HG03103 (cell line): ENCODE results near the gene CA10.

Source experiments
- ATAC-seq: cut with Tn5 transposase; IDR thresholded peaks from one replicate; pipeline ENCODE4 v1.9.1; 2021; ENCODE audit warnings: low read depth; ENCODE audit not compliant: unreplicated experiment

CA10 gene

DNA sequence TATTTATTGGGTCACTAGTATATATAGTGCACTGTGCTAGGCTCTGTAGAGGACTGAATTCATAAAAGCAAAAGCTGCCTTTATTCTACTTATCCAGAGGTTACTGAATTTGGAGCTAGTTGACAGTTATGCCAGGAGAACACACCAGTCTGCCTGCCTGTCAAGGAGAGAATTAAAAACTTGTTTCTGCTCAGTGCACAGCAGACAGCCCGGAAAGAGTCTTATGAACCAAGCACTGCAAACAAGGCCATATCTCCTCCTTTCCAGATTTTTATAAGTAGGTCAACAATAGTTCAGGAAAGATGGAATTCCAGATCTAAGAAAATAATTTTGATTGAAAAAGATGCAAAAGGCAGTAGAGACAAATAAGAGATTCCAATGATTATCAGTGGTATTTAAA is 267.8 kb downstream of the CA10 start:
- no peak for ATAC-seq

DNA sequence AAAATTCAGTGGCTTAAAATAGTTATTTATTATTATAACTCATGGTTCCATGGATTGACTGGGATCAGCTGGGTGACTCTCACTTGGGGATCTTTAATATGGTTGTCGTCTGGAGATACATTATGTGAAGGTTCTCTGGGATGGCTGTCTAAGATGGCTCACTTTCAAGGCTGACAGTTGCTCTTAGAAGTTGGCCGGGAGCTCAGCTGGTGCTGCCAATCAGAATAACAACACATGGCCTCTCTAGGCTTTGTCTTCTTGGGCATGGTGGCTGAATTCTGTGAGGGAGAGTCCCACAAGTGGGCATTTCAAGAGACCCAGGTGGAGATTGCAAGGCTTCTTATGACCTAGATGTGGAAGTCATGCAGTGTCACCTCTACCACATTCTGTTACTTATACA is 269.7 kb downstream of the CA10 start:
- no peak for ATAC-seq

DNA sequence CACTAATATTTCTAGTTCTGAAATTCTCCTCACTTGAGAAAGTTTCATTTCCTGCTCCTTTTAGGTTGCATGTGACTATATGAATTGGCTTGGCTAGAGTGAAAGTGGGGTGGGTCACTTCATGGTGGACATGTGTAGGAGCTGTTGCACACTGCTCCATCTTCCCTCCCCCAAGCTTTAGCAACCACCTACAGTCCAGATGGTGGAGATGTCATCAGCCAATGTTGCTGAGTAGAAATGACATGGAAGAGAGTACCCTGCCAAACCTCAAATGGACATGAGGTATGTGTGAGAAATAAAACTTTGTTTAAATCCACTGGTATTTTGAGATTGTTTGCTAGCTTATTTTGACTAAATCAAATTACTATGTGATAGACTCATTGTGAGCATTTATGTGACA is 281.5 kb downstream of the CA10 start:
- ATAC-seq = no peak

DNA sequence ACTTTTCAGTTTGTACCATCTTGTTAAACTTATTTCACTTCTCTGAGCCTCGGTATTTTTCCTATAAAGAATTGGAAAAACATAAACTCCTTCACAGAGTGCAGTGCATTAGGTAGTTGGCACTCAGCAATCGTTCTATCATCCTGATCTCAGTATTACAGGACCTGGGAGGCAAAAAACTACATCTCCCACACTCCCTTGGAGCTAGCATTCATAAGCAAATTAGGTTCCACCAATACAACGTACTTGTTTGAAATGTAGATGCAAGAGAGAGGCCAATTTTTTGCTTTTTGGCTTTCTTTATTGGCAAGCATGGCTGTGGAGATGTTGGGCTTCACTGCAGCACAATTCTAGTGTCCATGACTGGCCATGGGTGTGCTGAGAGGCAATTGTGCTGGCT is 285.2 kb downstream of the CA10 start:
- no peak for ATAC-seq

DNA sequence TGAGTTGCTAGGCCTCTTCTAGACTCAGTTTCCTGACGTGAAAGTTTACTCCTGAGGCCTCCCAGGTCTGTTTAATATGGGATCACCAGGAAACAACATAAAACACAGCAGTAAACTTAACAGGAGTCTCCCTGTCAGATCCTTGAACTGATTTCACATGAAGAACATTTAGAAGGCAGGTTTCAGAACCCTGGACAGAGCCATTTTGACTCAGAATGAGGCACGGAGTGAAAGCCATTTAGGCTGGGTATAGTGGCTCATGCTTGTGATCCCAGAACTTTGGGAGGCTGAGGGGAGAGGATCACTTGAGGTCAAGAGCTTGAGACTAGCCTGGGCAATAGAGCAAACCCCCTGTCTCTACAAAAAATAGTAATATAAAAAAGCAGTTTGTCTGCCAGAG is 289.1 kb downstream of the CA10 start:
- no peak for ATAC-seq

DNA sequence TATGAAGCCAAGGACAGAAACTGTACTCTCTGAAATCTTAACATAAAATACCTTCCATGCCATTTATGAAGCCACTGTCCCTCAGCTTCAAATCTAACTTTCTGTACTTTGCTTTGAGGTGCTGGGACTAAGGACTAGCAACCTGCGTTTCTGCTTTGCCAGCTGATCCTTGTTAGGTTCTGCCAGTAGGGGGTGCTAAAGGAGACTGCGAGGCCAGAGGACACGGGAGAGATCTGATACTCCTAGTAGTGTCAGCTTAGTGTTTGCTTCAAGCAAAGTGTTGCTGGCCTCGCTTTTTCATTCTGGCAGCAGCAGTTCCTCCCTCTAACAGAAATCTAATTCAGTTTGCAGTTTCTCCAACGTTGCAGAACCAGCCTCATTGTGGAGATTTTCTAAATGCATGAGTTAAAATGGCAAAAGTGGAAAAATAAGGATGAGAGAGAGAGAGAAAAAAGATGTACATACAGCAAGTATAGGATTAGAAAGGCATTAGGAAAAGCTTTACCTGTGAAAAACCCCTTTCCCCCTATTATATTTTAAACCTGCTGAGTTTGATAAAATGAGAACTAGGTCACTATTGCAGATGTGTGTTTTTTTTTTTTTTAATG is 297.5 kb downstream of the CA10 start:
- ATAC-seq = no peak

DNA sequence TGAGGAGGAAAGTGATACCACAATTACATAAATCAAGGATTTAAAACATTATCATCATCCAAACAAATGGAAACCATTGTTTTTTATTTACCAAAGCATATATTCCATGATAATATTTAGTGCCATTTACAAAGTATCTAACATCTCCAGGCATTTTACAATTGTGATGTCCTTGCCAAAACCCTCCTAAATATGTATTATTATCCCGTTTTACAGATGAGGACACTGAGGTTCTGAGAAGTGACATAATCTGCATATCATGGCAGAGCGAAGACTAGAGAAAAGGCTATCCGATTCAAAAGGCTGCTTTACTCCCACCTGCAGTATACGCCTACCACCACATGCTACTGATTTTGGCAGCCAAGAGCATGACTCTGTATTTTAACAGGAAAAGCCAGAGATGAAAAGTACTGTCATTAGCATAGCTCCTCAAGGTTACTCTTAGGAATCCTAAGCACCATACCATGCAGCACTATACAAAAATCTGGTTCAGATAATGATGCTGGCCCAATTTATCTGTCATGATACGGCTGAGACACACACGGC is 301.4 kb downstream of the CA10 start:
- no peak for ATAC-seq

DNA sequence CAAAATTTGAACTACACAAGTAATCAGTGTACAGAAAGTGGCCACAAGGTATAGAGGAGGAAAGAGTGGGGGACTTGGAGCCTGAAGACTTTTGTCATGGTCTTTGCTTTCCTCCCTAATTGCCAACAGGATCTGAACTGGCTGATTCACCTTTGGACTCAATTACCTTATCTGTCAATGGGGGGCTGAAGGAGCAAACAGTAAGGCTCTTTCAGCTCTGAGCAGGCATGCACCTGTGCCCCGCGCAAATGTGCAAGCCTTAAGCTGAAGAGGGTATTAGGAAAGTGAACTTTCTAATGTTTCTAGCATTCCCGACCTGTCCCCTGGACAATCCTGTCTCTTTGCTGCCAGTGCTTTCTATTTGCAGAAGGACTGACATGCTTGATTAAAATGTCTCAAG is 302.7 kb downstream of the CA10 start:
- ATAC-seq = no peak

DNA sequence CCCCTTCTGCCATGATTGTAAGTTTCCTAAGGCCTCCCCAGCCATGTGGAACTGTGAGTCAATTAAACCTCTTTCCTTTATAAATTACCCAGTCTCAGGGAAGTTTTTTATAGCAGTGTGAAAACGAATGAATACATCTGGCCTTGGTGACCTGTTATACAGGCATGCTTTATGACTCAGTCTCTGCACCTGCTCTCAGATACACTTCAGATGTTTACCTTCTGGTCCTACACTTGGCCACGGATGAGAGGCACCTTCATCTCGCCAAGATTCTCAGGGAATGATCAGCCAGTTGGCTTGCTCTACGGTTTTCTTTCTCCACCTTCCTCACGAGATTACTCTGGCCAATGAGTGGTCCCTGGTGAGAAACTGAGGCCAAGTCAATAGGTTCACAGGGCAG is 304.7 kb downstream of the CA10 start:
- no peak for ATAC-seq

DNA sequence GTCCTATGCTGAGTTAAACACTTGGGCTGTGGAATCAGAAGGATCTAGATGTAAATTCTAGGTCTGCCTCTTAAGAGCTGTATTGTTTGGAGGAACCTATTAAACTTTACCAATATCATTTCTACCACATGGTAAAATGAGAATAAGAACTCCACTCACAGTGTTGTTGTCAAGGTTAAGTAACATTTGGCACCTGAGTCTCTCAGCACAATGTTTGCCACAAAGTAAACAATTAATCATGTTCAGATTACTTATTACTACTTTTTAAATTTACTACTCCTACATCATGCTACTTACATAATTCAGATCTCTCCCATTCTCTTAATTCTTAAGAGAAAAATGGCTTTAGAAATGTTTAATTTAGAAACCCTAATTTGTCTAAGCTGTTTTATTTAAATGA is 305.9 kb downstream of the CA10 start:
- no peak for ATAC-seq

DNA sequence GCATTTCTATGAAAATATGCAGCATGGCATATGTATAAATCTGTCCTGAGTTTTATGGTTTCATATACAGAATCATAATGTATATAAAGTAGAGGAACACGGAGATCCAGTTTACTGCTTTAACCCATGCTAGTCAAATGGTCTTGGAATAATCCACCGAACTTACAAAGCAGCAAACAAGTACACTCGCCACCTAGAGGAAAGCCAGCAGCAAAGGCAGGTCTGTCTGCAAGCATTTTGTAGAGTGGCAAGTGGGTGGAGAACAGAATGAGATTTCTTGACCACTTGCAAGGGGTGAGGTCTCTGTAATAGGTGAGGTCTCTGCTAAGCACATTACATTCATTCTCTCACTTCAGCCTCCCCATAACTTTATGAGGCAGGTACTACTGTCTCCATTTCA is 308.3 kb downstream of the CA10 start:
- no peak for ATAC-seq

DNA sequence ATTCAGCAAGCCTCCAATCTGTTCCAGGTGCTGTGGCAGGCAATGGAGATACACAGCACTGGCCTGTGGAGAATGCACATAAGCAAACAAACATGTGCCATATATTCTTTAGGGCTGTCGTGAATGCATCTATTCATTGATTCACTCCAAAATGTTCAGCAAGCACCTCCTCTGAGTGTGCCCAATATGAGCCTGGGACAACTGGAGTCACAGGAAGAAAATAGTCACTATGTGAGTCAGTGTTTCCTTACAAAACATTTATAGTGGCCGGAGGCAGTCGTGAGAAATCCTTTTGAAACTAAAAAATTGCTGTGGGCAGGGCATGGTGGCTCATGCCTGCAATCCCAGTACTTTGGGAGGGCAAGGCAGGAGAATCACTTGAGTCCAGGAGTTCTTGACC is 310.1 kb downstream of the CA10 start:
- ATAC-seq = no peak

DNA sequence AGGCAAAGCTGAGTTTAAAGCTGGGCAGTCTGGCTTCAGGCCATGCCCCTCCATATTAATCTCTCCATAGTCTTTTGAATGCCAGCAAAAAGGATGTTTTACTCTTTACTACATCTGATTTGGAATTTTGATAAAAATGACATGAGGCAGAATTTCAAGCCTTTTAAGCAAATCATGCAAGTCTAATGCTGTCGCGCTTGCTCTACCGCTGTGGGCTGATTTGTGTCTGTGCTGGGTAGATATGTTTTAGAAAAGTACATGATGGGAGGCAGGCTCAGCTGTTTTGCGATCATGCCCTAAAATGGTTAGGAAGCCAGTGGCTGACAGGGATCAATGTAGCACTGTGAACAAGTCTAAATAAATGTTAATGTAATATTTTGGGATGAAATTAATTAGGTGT is 311.9 kb downstream of the CA10 start:
- no peak for ATAC-seq

DNA sequence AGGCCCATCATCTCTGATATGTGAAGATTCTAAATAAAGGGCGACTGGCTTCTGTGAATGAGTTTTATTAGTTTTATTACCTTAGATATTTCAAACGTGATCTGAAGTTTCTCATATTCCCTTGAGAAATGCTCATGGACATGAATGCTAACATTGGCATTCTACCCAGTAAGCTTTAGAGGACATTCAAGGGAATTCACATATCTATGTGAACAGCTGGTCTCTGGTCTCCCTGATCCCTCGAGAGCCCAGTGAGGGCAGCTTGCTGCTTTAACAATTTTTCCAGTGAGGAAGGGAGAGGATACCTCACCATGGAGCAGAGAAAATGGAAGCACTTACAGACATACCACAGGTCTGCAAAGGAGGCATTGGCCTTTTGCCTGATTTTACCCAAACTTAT is 312.7 kb downstream of the CA10 start:
- ATAC-seq = no peak

DNA sequence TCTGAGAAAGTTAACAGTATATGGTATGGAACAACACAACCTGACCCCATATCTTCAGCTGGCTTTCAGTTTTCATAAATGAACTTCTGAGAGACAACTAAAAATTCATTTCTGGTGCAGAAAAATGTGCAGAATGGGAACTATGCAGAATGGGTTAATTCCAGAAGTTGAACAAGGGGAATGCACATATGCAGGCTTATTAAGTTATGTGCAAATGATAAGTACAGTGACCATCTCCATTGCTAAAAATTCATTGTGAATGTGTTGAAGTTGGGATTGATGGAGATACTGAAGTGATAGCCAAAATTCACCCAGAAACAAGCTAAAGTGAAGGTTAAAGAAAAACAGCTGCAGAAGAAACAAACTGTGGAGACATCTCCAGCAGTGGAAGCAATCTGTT is 315.8 kb downstream of the CA10 start:
- ATAC-seq = no peak

DNA sequence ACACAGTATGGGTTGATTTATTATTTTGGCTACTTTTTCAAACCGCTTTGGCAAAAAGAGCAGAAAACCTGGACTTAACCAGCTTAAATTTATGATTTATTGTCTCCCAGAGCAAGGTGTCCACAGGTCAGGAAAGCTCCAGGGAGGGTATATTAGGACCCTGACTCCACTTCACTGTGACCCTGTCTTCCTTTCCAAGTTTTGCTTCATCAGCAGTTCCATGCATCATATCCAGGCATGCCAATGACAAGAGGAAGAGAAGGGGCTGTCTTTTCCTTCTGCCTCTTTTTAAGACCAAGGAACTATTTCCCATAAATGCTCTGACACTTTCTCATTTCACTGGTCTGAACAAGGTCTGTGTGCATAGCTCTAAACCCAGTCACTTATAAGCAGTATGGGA is 316.8 kb downstream of the CA10 start:
- ATAC-seq = no peak

DNA sequence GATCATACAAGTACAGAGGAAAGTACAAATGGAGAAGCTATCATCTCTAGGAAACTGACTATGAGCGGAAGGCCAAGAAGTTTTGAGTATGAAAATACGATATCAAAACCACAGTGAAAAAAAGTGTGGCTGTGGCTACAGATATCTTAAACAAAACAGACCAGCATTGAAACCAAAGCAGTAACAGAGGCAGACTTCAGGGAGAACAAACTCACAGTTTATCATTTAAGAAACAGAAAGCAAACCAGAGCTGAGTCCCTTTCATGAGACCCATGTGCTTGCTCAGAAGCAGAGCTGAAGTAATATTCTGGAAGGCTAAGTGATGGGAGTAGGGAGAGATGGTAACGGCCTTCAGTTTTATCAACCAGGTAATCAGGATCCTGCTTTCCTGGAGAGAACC is 317.8 kb downstream of the CA10 start:
- ATAC-seq = no peak

DNA sequence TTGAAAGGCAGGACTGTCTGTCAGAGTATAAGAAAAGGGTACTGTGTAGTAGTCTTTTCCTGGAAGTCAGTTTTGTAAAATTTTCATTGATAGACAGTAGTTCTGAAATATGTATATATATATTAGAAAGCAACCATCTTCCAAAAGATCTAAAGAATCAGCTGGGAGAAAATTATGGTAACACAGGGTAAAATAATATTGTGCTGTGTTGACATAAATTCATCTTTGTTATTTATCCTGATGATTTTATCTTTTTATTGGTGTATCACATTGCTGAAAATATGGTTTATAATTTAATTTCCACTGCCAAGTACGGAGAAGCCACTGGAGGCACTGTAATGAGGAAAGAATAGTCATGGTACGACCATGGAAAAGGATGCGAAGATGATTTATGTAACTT is 324.9 kb downstream of the CA10 start:
- ATAC-seq = no peak

DNA sequence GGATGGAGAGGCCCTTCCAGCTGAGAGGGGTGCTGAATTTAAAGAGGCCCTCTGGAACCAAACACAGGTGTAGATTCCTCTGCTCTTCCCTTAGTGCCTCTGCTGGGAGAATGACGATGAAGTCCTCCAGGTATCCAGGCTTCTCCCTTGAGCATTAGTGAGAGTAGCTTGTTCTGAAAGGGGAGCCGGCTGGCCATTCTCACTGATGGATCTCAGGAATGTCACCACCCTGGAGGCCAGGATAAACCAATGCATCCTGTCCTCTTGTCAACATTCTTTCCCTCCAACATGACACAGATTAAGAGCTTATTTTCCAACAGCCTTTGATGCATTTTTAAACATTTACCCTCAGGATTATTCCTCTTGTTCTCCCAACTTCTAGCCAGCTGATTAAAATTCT is 325.5 kb downstream of the CA10 start:
- no peak for ATAC-seq

DNA sequence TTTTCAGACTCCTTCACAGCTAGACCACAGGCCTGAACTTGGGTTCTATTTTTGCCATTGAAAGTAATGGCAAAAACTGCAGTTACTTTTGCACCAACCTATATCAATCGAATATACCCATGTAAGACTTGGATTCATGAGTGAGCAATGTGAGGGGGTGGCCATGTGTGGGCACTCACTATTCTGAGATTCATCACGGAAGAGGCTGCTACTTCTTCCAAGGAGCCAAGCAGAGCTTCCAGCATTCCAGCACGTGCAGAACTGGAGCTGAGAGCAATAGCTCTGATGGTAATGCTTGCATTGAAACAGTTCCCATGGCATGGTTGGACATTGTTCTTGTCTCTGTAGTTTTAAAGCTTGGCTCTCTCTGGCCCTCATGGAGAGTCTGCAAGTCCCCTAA is 327.6 kb downstream of the CA10 start:
- ATAC-seq = no peak

DNA sequence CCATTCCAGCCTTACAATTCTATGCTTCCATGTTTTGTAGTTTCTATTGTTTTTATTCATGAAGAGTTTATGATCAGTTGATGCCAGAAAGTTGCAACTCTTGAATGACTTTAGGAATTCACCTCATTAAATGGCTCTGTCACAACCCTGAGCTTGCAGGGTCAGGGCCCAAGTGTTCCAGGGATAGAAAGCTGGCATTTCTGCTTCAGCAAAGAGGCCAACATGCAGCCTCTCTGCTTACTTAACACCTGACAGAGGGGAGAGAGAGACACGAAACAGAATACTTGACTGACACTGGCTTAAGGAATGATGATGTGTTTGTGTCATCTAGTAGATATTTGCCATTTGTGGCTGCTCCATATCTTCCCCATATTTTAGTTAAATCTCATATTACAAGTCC is 328.1 kb downstream of the CA10 start:
- ATAC-seq = no peak

DNA sequence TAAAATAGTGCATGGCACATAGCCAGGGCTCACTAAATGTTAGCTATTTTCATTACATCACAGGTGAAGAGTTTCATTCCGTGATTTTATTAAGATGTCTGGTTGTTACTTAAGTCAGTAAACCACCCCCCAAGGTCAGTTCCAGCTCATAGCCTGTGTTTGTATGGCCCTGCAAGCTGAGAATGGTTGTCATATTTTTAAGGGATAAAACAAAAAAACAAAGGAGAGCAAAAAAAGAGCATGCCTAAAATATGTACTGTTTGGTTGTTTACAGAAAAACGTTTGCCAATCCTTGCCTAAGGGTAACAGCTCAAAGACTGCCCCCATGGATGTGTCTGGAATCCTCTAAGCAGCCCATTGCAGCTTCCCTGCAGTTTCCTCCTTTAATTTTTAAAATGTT is 329.6 kb downstream of the CA10 start:
- no peak for ATAC-seq

DNA sequence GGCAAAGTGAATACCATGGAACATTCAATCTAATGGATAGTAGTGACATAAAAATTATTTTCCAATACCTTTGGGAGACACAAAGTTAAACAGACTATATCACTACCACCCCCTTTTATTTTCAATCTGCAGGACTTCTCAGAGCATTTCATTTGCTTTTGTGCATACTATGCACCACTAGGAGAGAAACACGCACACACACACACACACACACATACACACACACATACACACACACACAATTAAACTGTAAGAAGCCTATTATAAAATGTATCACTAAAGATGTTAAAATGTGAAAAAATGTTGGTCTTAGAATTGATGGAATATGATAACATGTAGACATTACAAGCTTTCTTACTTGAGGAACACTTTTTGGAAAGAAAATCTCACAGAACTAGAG is 331.4 kb downstream of the CA10 start:
- no peak for ATAC-seq
